PC-3 (cell line): ENCODE measurements around the gene NEO1.

ENCODE experiments used
- CTCF ChIP-seq: fragments of 300-600 bp; sonication (generic); conservative IDR thresholded peaks from 2 replicates; pipeline ENCODE4 v1.5.1; 2017; ENCODE audit warnings: antibody characterized with exemption, low read depth, mild to moderate bottlenecking, low read length
- EZH2 ChIP-seq: fragments of 300-600 bp; sonication (generic); IDR thresholded peaks from one replicate; pipeline ENCODE4 v1.6.1; 2017; ENCODE audit warnings: antibody characterized with exemption, mild to moderate bottlenecking, low read length; ENCODE audit not compliant: unreplicated experiment
- EZH2phosphoT487 ChIP-seq: fragments of 300-600 bp; sonication (generic); IDR thresholded peaks from 2 replicates; pipeline ENCODE4 v1.6.1; 2018; ENCODE audit warnings: mild to moderate bottlenecking, antibody characterized with exemption, low read length, borderline replicate concordance

GRCh38 chr15:73110201-73110600 is 57.9 kb downstream of the NEO1 start:
- TF ChIP-seq EZH2 (no peak), CTCF (no peak), EZH2phosphoT487 (no peak)
